22Rv1 (cell line): Measurements from ENCODE around the gene HOXC4.

Experiments
- H3K27ac ChIP-seq: fragments of 450-650 bp; 2 replicates; pipeline ENCODE4 v1.5.1; 2017
- CTCF ChIP-seq: fragments of 450-650 bp; IDR thresholded peaks from 2 replicates; pipeline ENCODE4 v1.5.1; 2017; ENCODE audit warnings: mild to moderate bottlenecking
- ZFX ChIP-seq: fragments of 450-650 bp; IDR thresholded peaks from 2 replicates; pipeline ENCODE4 v1.6.1; 2017; ENCODE audit warnings: antibody characterized with exemption, borderline replicate concordance

Gene HOXC4

GRCh38 chr12:54058128-54058768, 4.6 kb downstream of the HOXC4 start:
- TF ChIP-seq CTCF (no peak), ZFX (no peak)

GRCh38 chr12:54059668-54060067, 6.0 kb downstream of the HOXC4 start:
- no peak for TF ChIP-seq ZFX
- no peak for TF ChIP-seq CTCF

More at GRCh38 chr12:54058128-54058768, 4.6 kb downstream of the HOXC4 start:
- no peak overlapping the region for H3K27ac ChIP-seq

GRCh38 chr12:54060174-54060974, 6.7 kb downstream of the HOXC4 start:
- no peak overlapping the region for H3K27ac ChIP-seq
- TF ChIP-seq ZFX: no peak
- TF ChIP-seq CTCF: no peak

More at GRCh38 chr12:54059668-54060067, 6.0 kb downstream of the HOXC4 start:
- no peak overlapping the region for H3K27ac ChIP-seq

GRCh38 chr12:54060975-54061778, 7.5 kb downstream of the HOXC4 start:
- no peak overlapping the region for H3K27ac ChIP-seq
- TF ChIP-seq CTCF (no peak), ZFX (no peak)

GRCh38 chr12:54065677-54066076, 12.0 kb downstream of the HOXC4 start:
- no peak for TF ChIP-seq ZFX
- no peak for TF ChIP-seq CTCF

GRCh38 chr12:54066408-54066807, 12.8 kb downstream of the HOXC4 start:
- TF ChIP-seq ZFX: no peak
- H3K27ac ChIP-seq: no peak overlapping the region

More at GRCh38 chr12:54065677-54066076, 12.0 kb downstream of the HOXC4 start:
- H3K27ac ChIP-seq: no peak overlapping the region

- H3K27ac ChIP-seq: no peak overlapping the region
Measured at GRCh38 chr12:54068418-54069070, 14.9 kb downstream of the HOXC4 start.

More at GRCh38 chr12:54068418-54069070, 14.9 kb downstream of the HOXC4 start:
- no peak for TF ChIP-seq CTCF
- no peak for TF ChIP-seq ZFX
